GM12878 (cell line): Measurements from ENCODE around the gene FRMD5. TPM values are rescaled to one million over a fixed set of nuclear protein-coding genes. Genes with fewer than 3 reads are reported as not detected.

Source experiments
- BHLHE40 ChIP-seq, 2 experiments: fragments of 450-650 bp in 1 of 2; IDR thresholded peaks; 2 replicates each; pipeline ENCODE4 v1.6.1; 2011 to 2017; ENCODE audit warnings: low read depth in 2 of 2, borderline replicate concordance in 1 of 2, improper control_type of control experiment in 1 of 2, low read length in 1 of 2, mild to moderate bottlenecking in 1 of 2
- DPF2 ChIP-seq: fragments of 450-650 bp; IDR thresholded peaks from 2 replicates; pipeline ENCODE4 v1.6.1; 2017; ENCODE audit warnings: mild to moderate bottlenecking
- IKZF2 ChIP-seq, 2 experiments: fragments of 450-650 bp; IDR thresholded peaks; 2 replicates each; pipeline ENCODE4 v1.6.1; 2017; ENCODE audit warnings: mild to moderate bottlenecking in 2 of 2, moderate library complexity in 2 of 2
- PKNOX1 ChIP-seq: fragments of 450-650 bp; IDR thresholded peaks from 2 replicates; pipeline ENCODE4 v1.6.1; 2016; ENCODE audit warnings: mild to moderate bottlenecking
- POLR2A ChIP-seq: IDR thresholded peaks from 2 replicates; pipeline ENCODE4 v1.6.1; 2011; ENCODE audit warnings: low read depth, mild to moderate bottlenecking, low read length
- polyA plus RNA-seq, 11 experiments: library from polyadenylated mRNA; depleted of rRNA in 4 of 11; unstranded in 6 of 11; stranded (reverse) in 5 of 11; fragments of >200 nt; fragmentation: Nextera tagmentation in 4 of 11; fragmentation: Illumina TruSeq in 1 of 11; extraction: Ambion mirVana in 4 of 11; extraction: Trizol in 1 of 11; gene quantifications; 1 replicate in 1 of 11; 2 replicates in 10 of 11; pipeline versions ENCODE4 v1.2.1 to v1.2.3, GENCODE V29; 2011 to 2016; ENCODE audit warnings: inconsistent platforms in 2 of 11, missing spikeins in 2 of 11, low read depth in 1 of 11
- total RNA-seq, 4 experiments: library from RNA; depleted of rRNA in 3 of 4; stranded (reverse); fragments of >200 nt in 3 of 4; fragmentation: Illumina TruSeq in 1 of 4; extraction: Trizol in 1 of 4; gene quantifications; 2 replicates each; pipeline versions ENCODE4 v1.2.1 to v1.2.3, GENCODE V29; 2013 to 2021
- TF ChIP-seq, protein P1 (sequence below): fragments of 150-350 bp; IDR thresholded peaks from 2 replicates; pipeline ENCODE4 v1.6.1; 2016; ENCODE audit warnings: low read depth, low read length
- TF ChIP-seq, protein P2 (sequence below): IDR thresholded peaks from 2 replicates; pipeline ENCODE4 v1.6.1; 2011; ENCODE audit warnings: mild to moderate bottlenecking, low read depth, low read length, moderate library complexity; ENCODE audit not compliant: insufficient replicate concordance

The FRMD5 gene
- total and polyA plus RNA-seq, 10 of the 15 experiments (the other 5 are each of a cell fraction or from before 2014, with no cell fraction given) = 0.26 to 6.4 (median 0.68) TPM; not detected in 1

DNA sequence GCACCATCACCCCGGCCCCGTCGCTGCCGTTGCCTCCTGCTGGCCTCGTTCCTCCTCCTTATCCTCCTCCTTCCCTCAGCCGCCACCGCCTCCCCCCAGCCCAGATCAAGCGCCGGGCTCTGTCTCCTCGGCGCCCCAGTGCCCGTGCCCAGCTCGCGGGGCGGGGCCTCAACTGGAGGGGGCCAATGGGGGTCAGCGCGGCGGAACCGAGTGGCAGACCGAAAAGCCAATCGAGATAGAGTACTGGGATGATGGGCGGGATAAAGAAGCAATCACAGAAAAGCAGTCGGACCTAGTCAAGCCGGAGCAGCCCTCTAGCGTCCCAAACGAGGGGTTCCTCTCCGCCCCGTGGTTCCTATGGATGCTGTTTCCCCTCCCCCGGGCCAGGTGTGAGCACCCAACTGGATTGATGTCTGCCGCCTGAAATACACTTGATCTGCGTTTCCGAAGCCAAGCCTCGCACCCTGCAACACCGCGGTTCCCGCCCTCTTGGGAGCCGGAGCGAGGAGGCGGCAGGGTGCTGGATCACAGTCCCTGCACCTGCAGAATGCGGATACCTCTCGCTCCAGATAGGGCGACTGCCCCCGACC, at the start of gene FRMD5 (continued):
- TF ChIP-seq, protein P1, sequence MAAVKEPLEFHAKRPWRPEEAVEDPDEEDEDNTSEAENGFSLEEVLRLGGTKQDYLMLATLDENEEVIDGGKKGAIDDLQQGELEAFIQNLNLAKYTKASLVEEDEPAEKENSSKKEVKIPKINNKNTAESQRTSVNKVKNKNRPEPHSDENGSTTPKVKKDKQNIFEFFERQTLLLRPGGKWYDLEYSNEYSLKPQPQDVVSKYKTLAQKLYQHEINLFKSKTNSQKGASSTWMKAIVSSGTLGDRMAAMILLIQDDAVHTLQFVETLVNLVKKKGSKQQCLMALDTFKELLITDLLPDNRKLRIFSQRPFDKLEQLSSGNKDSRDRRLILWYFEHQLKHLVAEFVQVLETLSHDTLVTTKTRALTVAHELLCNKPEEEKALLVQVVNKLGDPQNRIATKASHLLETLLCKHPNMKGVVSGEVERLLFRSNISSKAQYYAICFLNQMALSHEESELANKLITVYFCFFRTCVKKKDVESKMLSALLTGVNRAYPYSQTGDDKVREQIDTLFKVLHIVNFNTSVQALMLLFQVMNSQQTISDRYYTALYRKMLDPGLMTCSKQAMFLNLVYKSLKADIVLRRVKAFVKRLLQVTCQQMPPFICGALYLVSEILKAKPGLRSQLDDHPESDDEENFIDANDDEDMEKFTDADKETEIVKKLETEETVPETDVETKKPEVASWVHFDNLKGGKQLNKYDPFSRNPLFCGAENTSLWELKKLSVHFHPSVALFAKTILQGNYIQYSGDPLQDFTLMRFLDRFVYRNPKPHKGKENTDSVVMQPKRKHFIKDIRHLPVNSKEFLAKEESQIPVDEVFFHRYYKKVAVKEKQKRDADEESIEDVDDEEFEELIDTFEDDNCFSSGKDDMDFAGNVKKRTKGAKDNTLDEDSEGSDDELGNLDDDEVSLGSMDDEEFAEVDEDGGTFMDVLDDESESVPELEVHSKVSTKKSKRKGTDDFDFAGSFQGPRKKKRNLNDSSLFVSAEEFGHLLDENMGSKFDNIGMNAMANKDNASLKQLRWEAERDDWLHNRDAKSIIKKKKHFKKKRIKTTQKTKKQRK = peak; percentile 85
- TF ChIP-seq, protein P2, sequence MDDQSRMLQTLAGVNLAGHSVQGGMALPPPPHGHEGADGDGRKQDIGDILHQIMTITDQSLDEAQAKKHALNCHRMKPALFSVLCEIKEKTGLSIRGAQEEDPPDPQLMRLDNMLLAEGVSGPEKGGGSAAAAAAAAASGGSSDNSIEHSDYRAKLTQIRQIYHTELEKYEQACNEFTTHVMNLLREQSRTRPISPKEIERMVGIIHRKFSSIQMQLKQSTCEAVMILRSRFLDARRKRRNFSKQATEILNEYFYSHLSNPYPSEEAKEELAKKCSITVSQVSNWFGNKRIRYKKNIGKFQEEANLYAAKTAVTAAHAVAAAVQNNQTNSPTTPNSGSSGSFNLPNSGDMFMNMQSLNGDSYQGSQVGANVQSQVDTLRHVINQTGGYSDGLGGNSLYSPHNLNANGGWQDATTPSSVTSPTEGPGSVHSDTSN = peak; percentile 100
- TF ChIP-seq IKZF2 (IDR thresholded peaks at IDR 0.05) = no peak
- TF ChIP-seq PKNOX1 = peak; percentile 99
- peak in 1 of 2 experiments; percentile 48; a peak in 2 of 4 replicates for TF ChIP-seq BHLHE40 (IDR thresholded peaks at IDR 0.05; ENCODE audit: borderline replicate concordance in 1 of 2, low read depth in 2 of 2, low read length in 1 of 2)
- 0 out of 2 replicates have a peak, but pooled peaks have one; percentile 47 for TF ChIP-seq POLR2A
- TF ChIP-seq DPF2 = peak; percentile 84
